Omental fat pad (tissue), 4 donors: ENCODE data around the gene POLD2. TPM values are rescaled to one million over a fixed set of nuclear protein-coding genes. Genes with fewer than 3 reads are reported as not detected.

ENCODE experiments used
- ATAC-seq: fragments of 150-250 bp; one replicate; pipeline ENCODE4 v1.9.1; 2016; ENCODE audit warnings: mild to moderate bottlenecking, moderate library complexity; ENCODE audit not compliant: low FRiP score
- DNase-seq: peaks from one replicate; pipeline ENCODE4 v3.0.0-alpha.2; 2019; ENCODE audit warnings: low spot score
- CTCF ChIP-seq, 3 donors: fragments of 450-650 bp; IDR thresholded peaks; one replicate each; pipeline ENCODE4 v1.5.1; 2016 to 2017; ENCODE audit warnings: antibody characterized with exemption in 3 of 3, mild to moderate bottlenecking in 3 of 3, moderate library complexity in 2 of 3
- total RNA-seq, 4 donors: library from RNA; depleted of rRNA; stranded (reverse); fragments of >200 nt; gene quantifications; one replicate each; pipeline ENCODE4 v1.1.0, GENCODE V29; 2016

The POLD2 gene
- total RNA-seq, 4 donors from 2014 or later: 41.9 to 71.3 (median 44.2) TPM

GRCh38 chr7:44110719-44111635, 12.4 kb downstream of the POLD2 start:
- ATAC-seq (no peak), DNase-seq (no peak)
- no peak for TF ChIP-seq CTCF (IDR thresholded peaks at IDR 0.05)

- no peak for DNase-seq
- TF ChIP-seq CTCF (IDR thresholded peaks at IDR 0.05): no peak
These were observed 13.4 kb downstream of the POLD2 start for GRCh38 chr7:44109991-44110390.

GRCh38 chr7:44108768-44109750, 14.3 kb downstream of the POLD2 start:
- no peak for TF ChIP-seq CTCF (IDR thresholded peaks at IDR 0.05)
- DNase-seq (no peak), ATAC-seq (no peak)

More at GRCh38 chr7:44109991-44110390, 13.4 kb downstream of the POLD2 start:
- ATAC-seq: no peak

- no peak for ATAC-seq
These were observed 15.2 kb downstream of the POLD2 start for GRCh38 chr7:44107961-44108767.

GRCh38 chr7:44107116-44107960, 16.0 kb downstream of the POLD2 start:
- ATAC-seq (no peak), DNase-seq (no peak)
- TF ChIP-seq CTCF (IDR thresholded peaks at IDR 0.05): no peak

More at GRCh38 chr7:44107961-44108767, 15.2 kb downstream of the POLD2 start:
- no peak for TF ChIP-seq CTCF (IDR thresholded peaks at IDR 0.05)
- DNase-seq: no peak
